Loucy (cell line): ENCODE results near the gene MAST4.

Experiments
- H2AFZ ChIP-seq: fragments of 200-600 bp; sonication (generic); 2 replicates; pipeline ENCODE4 v1.6.0; 2016; ENCODE audit warnings: antibody characterized with exemption, mild to moderate bottlenecking, low read length, moderate library complexity
- H3F3A ChIP-seq: fragments of 200-600 bp; 2 replicates; pipeline ENCODE4 v1.6.0; 2016; ENCODE audit warnings: antibody characterized with exemption, low read depth, mild to moderate bottlenecking
- H3K27me3 ChIP-seq: fragments of 200-600 bp; sonication (generic); 2 replicates; pipeline ENCODE4 v1.6.1; 2014; ENCODE audit warnings: low read length, mild to moderate bottlenecking; ENCODE audit not compliant: insufficient read depth, poor library complexity, severe bottlenecking
- H3K36me3 ChIP-seq: fragments of 200-600 bp; sonication (generic); 2 replicates; pipeline ENCODE4 v1.6.1; 2016; ENCODE audit warnings: low read length; ENCODE audit not compliant: insufficient read depth
- H3K4me1 ChIP-seq: fragments of 200-600 bp; sonication (generic); 2 replicates; pipeline ENCODE4 v1.5.1; 2014; ENCODE audit warnings: low read length, mild to moderate bottlenecking; ENCODE audit not compliant: insufficient read depth, poor library complexity, severe bottlenecking
- H3K4me2 ChIP-seq: fragments of 200-600 bp; sonication (generic); 2 replicates; pipeline ENCODE4 v1.6.0; 2014; ENCODE audit warnings: antibody characterized with exemption, low read length, low read depth, mild to moderate bottlenecking; ENCODE audit not compliant: poor library complexity, severe bottlenecking
- H3K4me3 ChIP-seq: fragments of 200-600 bp; sonication (generic); 2 replicates; pipeline ENCODE4 v1.5.1; 2014; ENCODE audit warnings: low read length, mild to moderate bottlenecking, mixed read lengths; ENCODE audit not compliant: poor library complexity, severe bottlenecking
- H3K79me2 ChIP-seq: fragments of 200-600 bp; sonication (generic); 2 replicates; pipeline ENCODE4 v1.6.1; 2014; ENCODE audit warnings: low read length; ENCODE audit not compliant: insufficient read depth
- H3K9ac ChIP-seq: fragments of 200-600 bp; sonication (generic); 2 replicates; pipeline ENCODE4 v1.6.0; 2014; ENCODE audit warnings: mild to moderate bottlenecking, low read depth, low read length, moderate library complexity; ENCODE audit not compliant: poor library complexity, severe bottlenecking
- H3K9me2 ChIP-seq: fragments of 200-600 bp; sonication (generic); replicated peaks from 2 replicates; pipeline ENCODE4 v1.6.1; 2016; ENCODE audit warnings: low read depth, low read length, mixed read lengths
- H3K9me3 ChIP-seq: fragments of 200-600 bp; sonication (generic); 2 replicates; pipeline ENCODE4 v1.6.1; 2014; ENCODE audit warnings: mild to moderate bottlenecking, antibody characterized with exemption, low read length, low read depth; ENCODE audit not compliant: insufficient read depth
- H4K20me1 ChIP-seq: fragments of 200-600 bp; sonication (generic); 2 replicates; pipeline ENCODE4 v1.6.0; 2014; ENCODE audit warnings: antibody characterized with exemption, low read length, mild to moderate bottlenecking; ENCODE audit not compliant: insufficient read depth, poor library complexity, severe bottlenecking
- CTCF ChIP-seq: fragments of 200-600 bp; sonication (generic); conservative IDR thresholded peaks from 2 replicates; pipeline ENCODE4 v1.5.1; 2014; ENCODE audit warnings: mild to moderate bottlenecking, antibody characterized with exemption, low read length
- EZH2phosphoT487 ChIP-seq: fragments of 200-600 bp; IDR thresholded peaks from 2 replicates; pipeline ENCODE4 v1.6.1; 2018; ENCODE audit warnings: antibody characterized with exemption, mild to moderate bottlenecking, moderate library complexity, borderline replicate concordance

Gene MAST4

GRCh38 chr5:66929281-66929680, 333.1 kb downstream of the MAST4 start:
- H3K9ac ChIP-seq = no peak overlapping the region
- no peaks in the 10 kb centered on the region for H3K4me1 ChIP-seq
- H4K20me1 ChIP-seq = no peaks in the 10 kb centered on the region
- H3K4me2 ChIP-seq = no peak overlapping the region
- TF ChIP-seq EZH2phosphoT487 = no peak
- TF ChIP-seq CTCF = no peak
- H3F3A ChIP-seq = no peaks in the 10 kb centered on the region
- H3K27me3 ChIP-seq = no peaks in the 10 kb centered on the region
- H3K9me2 ChIP-seq = no peaks in the 10 kb centered on the region
- H2AFZ ChIP-seq = no peak overlapping the region
- H3K79me2 ChIP-seq = no peaks in the 10 kb centered on the region
- no peaks in the 10 kb centered on the region for H3K9me3 ChIP-seq
- no peak overlapping the region for H3K4me3 ChIP-seq
- no peaks in the 10 kb centered on the region for H3K36me3 ChIP-seq

GRCh38 chr5:66929995-66930394, 333.8 kb downstream of the MAST4 start:
- Histone ChIP-seq H3K9me3 (no peaks in the 10 kb centered on the region), H3K79me2 (no peaks in the 10 kb centered on the region), H3K9ac (no peak overlapping the region), H3K9me2 (no peaks in the 10 kb centered on the region), H3F3A (no peaks in the 10 kb centered on the region), H3K36me3 (no peaks in the 10 kb centered on the region), H3K27me3 (no peaks in the 10 kb centered on the region), H2AFZ (no peak overlapping the region), H3K4me1 (no peaks in the 10 kb centered on the region), H4K20me1 (no peaks in the 10 kb centered on the region), H3K4me2 (no peak overlapping the region), H3K4me3 (no peak overlapping the region)
- TF ChIP-seq CTCF (no peak), EZH2phosphoT487 (no peak)

GRCh38 chr5:66931651-66932050, 335.5 kb downstream of the MAST4 start:
- Histone ChIP-seq H3K9me2 (no peaks in the 10 kb centered on the region), H2AFZ (no peak overlapping the region), H3K9me3 (no peaks in the 10 kb centered on the region), H3K9ac (no peak overlapping the region), H3K4me3 (no peak overlapping the region), H3K4me1 (no peaks in the 10 kb centered on the region), H3K27me3 (no peaks in the 10 kb centered on the region), H3K36me3 (no peaks in the 10 kb centered on the region), H3F3A (no peaks in the 10 kb centered on the region), H3K79me2 (no peaks in the 10 kb centered on the region), H4K20me1 (no peaks in the 10 kb centered on the region), H3K4me2 (no peak overlapping the region)
- TF ChIP-seq EZH2phosphoT487 = no peak
- TF ChIP-seq CTCF = no peak
